ENCODE measurements around the gene LPCAT3. TPM values are rescaled to one million over a fixed set of nuclear protein-coding genes. Genes with fewer than 3 reads are reported as not detected.
"Not testable (repeated sequence)": the region's sequence is repeated elsewhere in the genome, so short reads cannot be mapped to it uniquely, and the experiment has no call there.

Gene LPCAT3
- total RNA-seq, 1 experiment from 2014 or later, result 56.6 TPM

GRCh38 chr12:7049445-7049951 lies 31.2 kb upstream of the LPCAT3 start:
- not testable (repeated sequence) for BruUV-seq (replicated peaks); H3K4me3 ChIP-seq (ENCODE audit: low read depth, low read length, poor library complexity, severe bottlenecking)

GRCh38 chr12:7047306-7047705 lies 29.0 kb upstream of the LPCAT3 start:
- TF ChIP-seq EZH2 (IDR thresholded peaks at IDR 0.05; ENCODE audit: borderline replicate concordance, low read depth, low read length, poor library complexity, severe bottlenecking) (no peak), CTCF (conservative IDR thresholded peaks at IDR 0.05; ENCODE audit: low read depth, low read length) (no peak)
- intact Hi-C loops (cut with micrococcal nuclease; ENCODE audit: unreplicated experiment), result no loop called here
- no peak overlapping the region for H3K4me3 ChIP-seq (ENCODE audit: low read depth, low read length, poor library complexity, severe bottlenecking)
- ChIA-PET POLR2A (ENCODE audit: low non-redundant PET) (no interaction called here), CTCF (no interaction called here)
- no TSS peak for BruUV-seq (replicated peaks)
- DNase-seq (ENCODE audit: low spot score), result no peak
- H3K4me1 ChIP-seq (ENCODE audit: insufficient read depth, low read length, poor library complexity, severe bottlenecking), result no peaks in the 10 kb centered on the region
- no peaks in the 10 kb centered on the region for H3K9me3 ChIP-seq (ENCODE audit: low read depth, low read length, poor library complexity, severe bottlenecking)
- H3K27ac ChIP-seq (ENCODE audit: low read depth, low read length, poor library complexity, severe bottlenecking), result no peak overlapping the region
- H3K36me3 ChIP-seq (ENCODE audit: insufficient read depth, low read length, poor library complexity, severe bottlenecking), result no peaks in the 10 kb centered on the region
- H3K27me3 ChIP-seq (replicated peaks; ENCODE audit: insufficient read depth, low read depth, low read length, poor library complexity), result peaks cover 3% of the 10 kb centered on the region

More at GRCh38 chr12:7049445-7049951, 31.2 kb upstream of the LPCAT3 start:
- H3K27ac ChIP-seq (ENCODE audit: low read depth, low read length, poor library complexity, severe bottlenecking); DNase-seq (ENCODE audit: low spot score); intact Hi-C loops (cut with micrococcal nuclease; ENCODE audit: unreplicated experiment); H3K9me3 ChIP-seq (ENCODE audit: low read depth, low read length, poor library complexity, severe bottlenecking); H3K4me1 ChIP-seq (ENCODE audit: insufficient read depth, low read length, poor library complexity, severe bottlenecking); H3K36me3 ChIP-seq (ENCODE audit: insufficient read depth, low read length, poor library complexity, severe bottlenecking); CTCF ChIA-PET: not testable (repeated sequence)
- POLR2A ChIA-PET (ENCODE audit: low non-redundant PET), result interaction anchor here (0.6 kb wide), 1 partner anchor 1736 kb away, joined by 5 read pairs; no protein-coding TSS in a partner anchor
- H3K27me3 ChIP-seq (replicated peaks; ENCODE audit: insufficient read depth, low read depth, low read length, poor library complexity), result peaks cover 14% of the 10 kb centered on the region

DNA sequence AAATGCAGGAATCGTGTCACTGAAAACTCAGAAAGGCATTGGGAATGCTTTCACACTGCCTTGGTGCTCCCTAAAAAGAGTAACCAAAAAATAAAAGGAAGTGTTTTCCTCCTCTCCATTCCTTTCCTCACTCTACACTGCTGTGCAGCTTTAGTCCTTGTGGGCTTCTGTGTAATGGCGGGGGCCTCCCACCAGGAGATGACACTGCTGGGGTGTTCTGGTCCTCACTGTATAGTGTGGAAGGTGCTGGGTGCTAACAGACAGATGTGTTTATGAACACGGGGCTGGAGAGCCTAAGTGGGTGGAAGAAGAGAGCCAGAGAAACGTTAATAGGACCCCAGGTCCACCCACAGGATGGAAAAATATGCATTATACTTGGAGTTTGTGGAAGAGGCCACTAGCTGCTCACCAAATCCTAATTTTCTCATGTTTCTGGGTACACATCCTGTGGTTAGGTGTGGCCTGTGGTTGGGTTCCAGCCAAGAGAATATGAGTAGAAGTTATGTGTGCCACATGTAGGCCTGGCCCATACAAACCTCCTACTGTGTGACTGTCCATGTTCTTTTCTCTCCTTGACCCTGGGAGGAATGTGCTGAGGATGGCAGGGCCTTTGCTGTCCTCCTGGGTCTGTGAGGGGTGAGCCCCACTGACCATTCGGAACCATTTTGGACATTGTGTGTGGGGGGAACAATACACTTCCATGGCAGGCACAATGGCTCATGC lies 28.3 kb upstream of the LPCAT3 start:
- H3K27me3 ChIP-seq (replicated peaks; ENCODE audit: insufficient read depth, low read depth, low read length, poor library complexity), result no peaks in the 10 kb centered on the region
- BruUV-seq (replicated peaks), result no TSS peak
- intact Hi-C loops (cut with micrococcal nuclease; ENCODE audit: unreplicated experiment), result no loop called here
- no peaks in the 10 kb centered on the region for H3K4me1 ChIP-seq (ENCODE audit: insufficient read depth, low read length, poor library complexity, severe bottlenecking)
- no peak for TF ChIP-seq EZH2 (IDR thresholded peaks at IDR 0.05; ENCODE audit: borderline replicate concordance, low read depth, low read length, poor library complexity, severe bottlenecking)
- ChIA-PET POLR2A (ENCODE audit: low non-redundant PET) (no interaction called here), CTCF (no interaction called here)
- DNase-seq (ENCODE audit: low spot score), result no peak
- no peaks in the 10 kb centered on the region for H3K9me3 ChIP-seq (ENCODE audit: low read depth, low read length, poor library complexity, severe bottlenecking)
- H3K4me3 ChIP-seq (ENCODE audit: low read depth, low read length, poor library complexity, severe bottlenecking), result no peak overlapping the region
- H3K27ac ChIP-seq (ENCODE audit: low read depth, low read length, poor library complexity, severe bottlenecking), result no peak overlapping the region
- H3K36me3 ChIP-seq (ENCODE audit: insufficient read depth, low read length, poor library complexity, severe bottlenecking), result no peaks in the 10 kb centered on the region

DNA sequence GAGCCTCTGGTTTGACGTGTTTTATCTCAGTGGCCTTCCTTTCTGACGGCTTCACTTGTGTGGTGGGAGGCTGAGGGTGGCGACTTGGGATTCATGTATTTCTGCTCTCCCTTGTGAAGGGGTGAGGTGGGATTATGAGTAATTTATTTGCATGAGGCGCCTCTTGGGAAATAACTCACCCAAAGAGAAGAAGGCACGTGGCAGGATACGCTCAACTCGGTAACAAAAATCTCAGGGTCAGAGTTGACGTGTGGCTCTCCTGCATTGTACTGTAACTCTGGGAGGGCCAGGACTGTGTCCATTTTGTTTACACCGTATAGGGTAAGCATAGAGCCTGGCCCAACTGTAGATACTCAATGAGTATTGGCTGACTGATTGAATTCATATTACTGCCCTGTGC lies 27.6 kb upstream of the LPCAT3 start:
- Histone ChIP-seq H3K9me3 (ENCODE audit: low read depth, low read length, poor library complexity, severe bottlenecking) (no peaks in the 10 kb centered on the region), H3K4me1 (ENCODE audit: insufficient read depth, low read length, poor library complexity, severe bottlenecking) (no peaks in the 10 kb centered on the region), H3K36me3 (ENCODE audit: insufficient read depth, low read length, poor library complexity, severe bottlenecking) (no peaks in the 10 kb centered on the region), H3K27me3 (replicated peaks; ENCODE audit: insufficient read depth, low read depth, low read length, poor library complexity) (no peaks in the 10 kb centered on the region), H3K4me3 (ENCODE audit: low read depth, low read length, poor library complexity, severe bottlenecking) (no peak overlapping the region), H3K27ac (ENCODE audit: low read depth, low read length, poor library complexity, severe bottlenecking) (no peak overlapping the region)
- intact Hi-C loops (cut with micrococcal nuclease; ENCODE audit: unreplicated experiment), result no loop called here
- TF ChIP-seq CTCF (conservative IDR thresholded peaks at IDR 0.05; ENCODE audit: low read depth, low read length), result no peak
- TF ChIP-seq EZH2 (IDR thresholded peaks at IDR 0.05; ENCODE audit: borderline replicate concordance, low read depth, low read length, poor library complexity, severe bottlenecking), result no peak
- no peak for DNase-seq (ENCODE audit: low spot score)
- POLR2A ChIA-PET (ENCODE audit: low non-redundant PET), result no interaction called here
- no TSS peak for BruUV-seq (replicated peaks)
- CTCF ChIA-PET, result no interaction called here
